HEK293 (cell line): ENCODE data around the gene RAB23.

Experiments
- CTCF ChIA-PET: fragments of 350-600 bp; formaldehyde crosslinking; extraction: SDS; loops from one replicate; lab custom pipeline; 2021; ENCODE audit warnings: antibody characterized with exemption; lab: Yijun Ruan, JAX
- POLR2A ChIA-PET: fragments of 300-600 bp; formaldehyde crosslinking; extraction: SDS; loops from one replicate; lab custom pipeline; 2020; ENCODE audit warnings: antibody characterized with exemption, inconsistent platforms; lab: Yijun Ruan, JAX
- H3K27ac ChIP-seq: fragments of 200-500 bp; sonication (Bioruptor generic); 2 replicates; pipeline ENCODE4 v1.5.1; 2014; ENCODE audit warnings: low read depth, low read length, control low read depth, inconsistent platforms; ENCODE audit errors: extremely low read depth
- H3K36me3 ChIP-seq, 2 experiments: fragments of 200-500 bp in 1 of 2; sonication (Bioruptor generic) in 1 of 2; 1 replicate in 1 of 2; 2 replicates in 1 of 2; pipeline ENCODE4 v1.5.1; 2014 to 2017; ENCODE audit warnings: inconsistent platforms in 2 of 2, low read length in 2 of 2; ENCODE audit not compliant: control insufficient read depth in 2 of 2, insufficient read depth in 1 of 2
- H3K4me1 ChIP-seq: fragments of 200-500 bp; sonication (Bioruptor generic); 2 replicates; pipeline ENCODE4 v1.5.1; 2014; ENCODE audit warnings: mild to moderate bottlenecking, low read length, inconsistent platforms; ENCODE audit not compliant: control insufficient read depth, insufficient read depth
- H3K4me3 ChIP-seq: 2 replicates; pipeline ENCODE4 v1.5.1; 2011; ENCODE audit warnings: low read depth, mild to moderate bottlenecking, control low read depth, low read length, moderate library complexity
- H3K9me3 ChIP-seq: fragments of 200-500 bp; sonication (Bioruptor generic); 2 replicates; pipeline ENCODE4 v1.5.1; 2014; ENCODE audit warnings: low read depth, low read length, inconsistent platforms; ENCODE audit not compliant: control insufficient read depth, insufficient read depth
- GLI2 ChIP-seq: fragments of 450-650 bp; formaldehyde crosslinking; IDR thresholded peaks from 2 replicates; pipeline ENCODE4; 2017; ENCODE audit warnings: missing biosample characterization, missing genetic modification characterization, low read depth, borderline replicate concordance
- KLF7 ChIP-seq: fragments of 450-650 bp; formaldehyde crosslinking; IDR thresholded peaks from 2 replicates; pipeline ENCODE4 v1.5.1; 2016; ENCODE audit warnings: missing biosample characterization, missing genetic modification characterization, borderline replicate concordance
- MEIS1 ChIP-seq: sonication (generic); formaldehyde crosslinking; IDR thresholded peaks from 2 replicates; pipeline ENCODE4 v1.8.1; 2022; ENCODE audit warnings: missing genetic modification reagents, mild to moderate bottlenecking, borderline replicate concordance
- MYNN ChIP-seq: fragments of 450-650 bp; formaldehyde crosslinking; IDR thresholded peaks from 2 replicates; pipeline ENCODE4 v1.5.1; 2016; ENCODE audit warnings: missing biosample characterization, missing genetic modification characterization, borderline replicate concordance
- SALL2 ChIP-seq: fragments of 450-650 bp; formaldehyde crosslinking; IDR thresholded peaks from 2 replicates; pipeline ENCODE4 v1.5.0; 2017; ENCODE audit warnings: missing biosample characterization, mild to moderate bottlenecking, missing genetic modification characterization, borderline replicate concordance
- SCRT1 ChIP-seq: fragments of 450-650 bp; formaldehyde crosslinking; IDR thresholded peaks from 2 replicates; pipeline ENCODE4 v1.5.1; 2016; ENCODE audit warnings: missing biosample characterization, missing genetic modification characterization, borderline replicate concordance
- TRIM28 ChIP-seq: IDR thresholded peaks from 2 replicates; pipeline ENCODE4 v1.6.1; 2011; ENCODE audit warnings: low read length, control low read depth, borderline replicate concordance
- ZBTB17 ChIP-seq: fragments of 450-650 bp; formaldehyde crosslinking; IDR thresholded peaks from 2 replicates; pipeline ENCODE4 v1.5.1; 2016; ENCODE audit warnings: missing biosample characterization, missing genetic modification characterization
- ZFHX2 ChIP-seq: fragments of 450-650 bp; formaldehyde crosslinking; conservative IDR thresholded peaks from 2 replicates; pipeline ENCODE4 v1.5.1; 2016; ENCODE audit warnings: missing biosample characterization, missing genetic modification characterization
- ZFP37 ChIP-seq: fragments of 450-650 bp; formaldehyde crosslinking; IDR thresholded peaks from 2 replicates; pipeline ENCODE4 v1.5.1; 2016; ENCODE audit warnings: missing biosample characterization, missing genetic modification characterization
- ZFP69B ChIP-seq: fragments of 450-650 bp; formaldehyde crosslinking; IDR thresholded peaks from 2 replicates; pipeline ENCODE4 v1.5.1; 2016; ENCODE audit warnings: missing biosample characterization, missing genetic modification characterization
- ZNF16 ChIP-seq: fragments of 450-650 bp; formaldehyde crosslinking; IDR thresholded peaks from 2 replicates; pipeline ENCODE4 v1.5.1; 2016; ENCODE audit warnings: low read depth, missing biosample characterization, missing genetic modification characterization
- ZNF184 ChIP-seq: fragments of 450-650 bp; IDR thresholded peaks from 2 replicates; pipeline ENCODE4 v1.5.1; 2018; ENCODE audit warnings: missing biosample characterization, mild to moderate bottlenecking, missing genetic modification characterization
- ZNF214 ChIP-seq: fragments of 450-650 bp; formaldehyde crosslinking; IDR thresholded peaks from 2 replicates; pipeline ENCODE4 v1.5.1; 2017; ENCODE audit warnings: missing biosample characterization, mild to moderate bottlenecking, missing genetic modification characterization, borderline replicate concordance
- ZNF221 ChIP-seq: fragments of 450-650 bp; formaldehyde crosslinking; IDR thresholded peaks from 2 replicates; pipeline ENCODE4 v1.5.1; 2017; ENCODE audit warnings: missing biosample characterization, missing genetic modification characterization, borderline replicate concordance
- ZNF311 ChIP-seq: fragments of 450-650 bp; formaldehyde crosslinking; IDR thresholded peaks from 2 replicates; pipeline ENCODE4 v1.5.1; 2017; ENCODE audit warnings: missing biosample characterization, missing genetic modification characterization, borderline replicate concordance
- ZNF37A ChIP-seq: fragments of 450-650 bp; IDR thresholded peaks from 2 replicates; pipeline ENCODE4 v1.5.1; 2018; ENCODE audit warnings: missing biosample characterization, missing genetic modification characterization
- ZNF416 ChIP-seq: fragments of 450-650 bp; formaldehyde crosslinking; IDR thresholded peaks from 2 replicates; pipeline ENCODE4 v1.5.1; 2016; ENCODE audit warnings: missing biosample characterization, missing genetic modification characterization
- ZNF530 ChIP-seq: fragments of 450-650 bp; formaldehyde crosslinking; IDR thresholded peaks from 2 replicates; pipeline ENCODE4 v1.5.1; 2016; ENCODE audit warnings: low read depth, missing biosample characterization, missing genetic modification characterization
- ZNF571 ChIP-seq: fragments of 450-650 bp; formaldehyde crosslinking; IDR thresholded peaks from 2 replicates; pipeline ENCODE4 v1.5.0; 2017; ENCODE audit warnings: missing biosample characterization, missing genetic modification characterization
- ZNF624 ChIP-seq: fragments of 450-650 bp; formaldehyde crosslinking; IDR thresholded peaks from 2 replicates; pipeline ENCODE4 v1.5.1; 2017; ENCODE audit warnings: missing biosample characterization, missing genetic modification characterization
- ZNF629 ChIP-seq: fragments of 450-650 bp; formaldehyde crosslinking; IDR thresholded peaks from 2 replicates; pipeline ENCODE4 v1.5.1; 2017; ENCODE audit warnings: missing biosample characterization, missing genetic modification characterization
- ZNF76 ChIP-seq: fragments of 450-650 bp; formaldehyde crosslinking; IDR thresholded peaks from 2 replicates; pipeline ENCODE4; 2016; ENCODE audit warnings: low read depth, missing biosample characterization, missing genetic modification characterization, borderline replicate concordance
- ZNF777 ChIP-seq: fragments of 450-650 bp; formaldehyde crosslinking; IDR thresholded peaks from 2 replicates; pipeline ENCODE4 v1.5.1; 2017; ENCODE audit warnings: missing biosample characterization, missing genetic modification characterization, borderline replicate concordance
- ZNF843 ChIP-seq: fragments of 450-650 bp; formaldehyde crosslinking; IDR thresholded peaks from 2 replicates; pipeline ENCODE4 v1.5.1; 2016; ENCODE audit warnings: missing biosample characterization, missing genetic modification characterization
- TF ChIP-seq, protein P1 (sequence below): fragments of 450-650 bp; formaldehyde crosslinking; IDR thresholded peaks from 2 replicates; pipeline ENCODE4 v1.5.0; 2017; ENCODE audit warnings: missing biosample characterization, missing genetic modification characterization, borderline replicate concordance

The RAB23 gene

DNA sequence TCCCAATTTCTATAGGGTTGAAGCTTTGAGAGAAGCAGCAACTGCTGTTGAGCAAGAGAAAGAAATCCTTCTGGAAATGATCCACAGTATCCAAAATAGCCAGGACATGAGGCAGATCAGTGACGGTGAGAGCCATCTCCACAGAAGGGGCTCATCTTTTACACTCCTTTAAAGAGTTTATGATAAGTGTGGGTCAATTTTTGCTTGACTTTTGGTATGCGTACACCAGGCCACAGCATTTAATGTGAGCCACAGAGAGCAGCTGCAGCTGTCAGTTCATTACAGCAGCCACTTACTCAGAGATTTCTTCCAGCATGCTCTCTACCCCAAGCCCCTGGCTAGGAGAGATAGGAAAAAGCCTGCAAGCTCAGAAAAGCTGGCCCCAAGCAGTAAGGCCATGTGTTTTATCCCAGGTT, 40.1 kb downstream of the RAB23 start (continued):
- TF ChIP-seq ZNF184 (tag by site-specific recombination), result no peak
- TF ChIP-seq ZNF416 (tag by site-specific recombination), result no peak
- TF ChIP-seq SALL2 (tag by site-specific recombination), result no peak
- TF ChIP-seq, protein P1, sequence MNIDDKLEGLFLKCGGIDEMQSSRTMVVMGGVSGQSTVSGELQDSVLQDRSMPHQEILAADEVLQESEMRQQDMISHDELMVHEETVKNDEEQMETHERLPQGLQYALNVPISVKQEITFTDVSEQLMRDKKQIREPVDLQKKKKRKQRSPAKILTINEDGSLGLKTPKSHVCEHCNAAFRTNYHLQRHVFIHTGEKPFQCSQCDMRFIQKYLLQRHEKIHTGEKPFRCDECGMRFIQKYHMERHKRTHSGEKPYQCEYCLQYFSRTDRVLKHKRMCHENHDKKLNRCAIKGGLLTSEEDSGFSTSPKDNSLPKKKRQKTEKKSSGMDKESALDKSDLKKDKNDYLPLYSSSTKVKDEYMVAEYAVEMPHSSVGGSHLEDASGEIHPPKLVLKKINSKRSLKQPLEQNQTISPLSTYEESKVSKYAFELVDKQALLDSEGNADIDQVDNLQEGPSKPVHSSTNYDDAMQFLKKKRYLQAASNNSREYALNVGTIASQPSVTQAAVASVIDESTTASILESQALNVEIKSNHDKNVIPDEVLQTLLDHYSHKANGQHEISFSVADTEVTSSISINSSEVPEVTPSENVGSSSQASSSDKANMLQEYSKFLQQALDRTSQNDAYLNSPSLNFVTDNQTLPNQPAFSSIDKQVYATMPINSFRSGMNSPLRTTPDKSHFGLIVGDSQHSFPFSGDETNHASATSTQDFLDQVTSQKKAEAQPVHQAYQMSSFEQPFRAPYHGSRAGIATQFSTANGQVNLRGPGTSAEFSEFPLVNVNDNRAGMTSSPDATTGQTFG (tag by site-specific recombination), result no peak
- TF ChIP-seq ZNF76 (tag by site-specific recombination), result no peak
- no peak for TF ChIP-seq ZNF37A (tag by site-specific recombination)
- no peak for TF ChIP-seq ZFHX2 (tag by site-specific recombination)

DNA sequence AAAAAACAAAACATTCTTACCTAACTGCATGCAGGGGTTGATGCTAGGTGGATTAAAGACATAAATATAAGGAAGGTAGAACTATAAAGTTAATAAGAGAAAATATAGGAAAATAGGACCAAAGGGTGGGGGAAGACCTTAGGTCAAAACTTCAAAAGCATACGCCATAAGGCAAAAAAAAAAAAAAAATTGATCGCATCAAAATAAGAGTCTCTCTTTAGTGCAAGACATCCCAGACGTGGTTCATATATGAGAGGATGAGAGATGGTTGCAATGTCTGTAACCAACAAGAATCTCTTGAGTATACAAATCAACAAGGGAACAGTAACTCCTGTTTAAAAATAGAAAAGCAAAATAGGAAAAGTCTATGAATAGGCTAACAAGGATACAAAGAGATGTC, 41.5 kb downstream of the RAB23 start:
- Histone ChIP-seq H3K36me3 (peaks cover 34 to 56% of the 10 kb centered on the region in 2 experiments), H3K27ac (no peak overlapping the region), H3K4me3 (no peak overlapping the region), H3K9me3 (no peaks in the 10 kb centered on the region), H3K4me1 (peaks cover 8% of the 10 kb centered on the region; the same call in 1 of the 2 replicates)
- no peak for TF ChIP-seq ZFP69B (tag by site-specific recombination)
- peak; percentile 89 for TF ChIP-seq MYNN
- no peak for TF ChIP-seq KLF7
- ChIA-PET POLR2A (no interaction called here), CTCF (interaction anchor here (0.7 kb wide), 1 partner anchor 121 kb away, joined by 4 read pairs; no protein-coding TSS in a partner anchor)

DNA sequence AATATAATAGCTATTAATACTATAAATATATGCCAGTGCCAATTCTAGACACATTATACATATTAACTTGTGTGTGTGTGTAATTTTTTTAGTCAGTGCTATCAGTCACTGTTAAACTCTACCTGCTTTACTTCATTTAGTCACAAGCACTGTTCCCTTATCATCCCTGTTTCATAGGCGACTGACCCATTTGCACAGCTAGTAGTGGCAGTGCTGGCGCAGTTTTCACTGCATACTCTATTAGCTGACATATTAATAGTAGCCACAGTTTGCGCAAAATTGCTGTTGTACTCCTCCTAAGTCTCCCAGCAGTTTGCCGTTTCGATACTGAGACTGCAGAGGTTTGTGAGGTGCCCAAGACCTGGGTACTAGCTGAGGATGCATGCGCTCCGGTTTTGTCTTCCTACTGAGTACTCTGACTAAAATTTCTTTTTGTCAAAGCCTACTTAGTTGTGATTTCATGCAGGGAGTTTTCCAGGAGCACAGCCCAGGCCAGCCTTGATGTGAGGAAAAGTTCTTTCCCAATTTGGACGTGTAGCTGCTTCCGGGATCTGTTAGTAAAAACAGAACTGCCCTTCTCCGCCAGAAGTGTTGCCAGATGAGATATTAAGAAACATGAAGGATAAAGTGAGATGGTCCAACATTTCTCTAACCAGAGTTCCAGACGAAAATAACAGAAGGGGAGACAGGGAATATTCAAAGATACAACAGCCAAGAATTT, 44.4 kb downstream of the RAB23 start:
- H3K9me3 ChIP-seq, result no peaks in the 10 kb centered on the region
- no peak for TF ChIP-seq ZNF843 (tag by site-specific recombination)
- TF ChIP-seq ZNF571 (tag by site-specific recombination), result no peak
- TF ChIP-seq ZNF311 (tag by site-specific recombination), result no peak
- no peak for TF ChIP-seq ZFP37 (tag by site-specific recombination)
- TF ChIP-seq ZBTB17 (tag by site-specific recombination), result no peak
- TF ChIP-seq GLI2 (tag by site-specific recombination), result no peak
- TF ChIP-seq ZNF629 (tag by site-specific recombination), result no peak
- no peak for TF ChIP-seq ZNF624
- no peak for TF ChIP-seq ZNF214 (tag by site-specific recombination)
- TF ChIP-seq ZNF16 (tag by site-specific recombination), result no peak
- no peak for TF ChIP-seq ZNF530 (tag by site-specific recombination)
- TF ChIP-seq ZNF777 (tag by site-specific recombination), result no peak
- TF ChIP-seq MEIS1 (CRISPR knock-in tag), result no peak
- no peak for TF ChIP-seq SCRT1 (tag by site-specific recombination)
- TF ChIP-seq ZNF221, result no peak
- TF ChIP-seq TRIM28, result no peak
- peaks cover 11% of the 10 kb centered on the region; the same call in 1 of the 2 replicates for H3K4me1 ChIP-seq
- POLR2A ChIA-PET, result interaction anchor here (0.7 kb wide), 1 partner anchor 8 kb away, joined by 3 read pairs; no protein-coding TSS in a partner anchor
- peaks cover 16 to 28% of the 10 kb centered on the region in 2 experiments for H3K36me3 ChIP-seq
- H3K27ac ChIP-seq, result no peak overlapping the region
- no peak overlapping the region for H3K4me3 ChIP-seq
- CTCF ChIA-PET, result interaction anchor here (0.8 to 2.0 kb wide), 3 partner anchors 25 to 223 kb away, joined by 3 to 8 read pairs (median 3); partner anchors contain the start of genes BEND6 and PRIM2
